Effector CD8-positive, alpha-beta T cell (primary cell): ENCODE data around the gene COQ8B.
A peak's percentile ranks its signal among the peaks of the same experiment; 100 is the strongest.

Experiments used
- DNase-seq: peaks from one replicate; lab custom pipeline; 2025; lab: John Stamatoyannopoulos, UW

The COQ8B gene

GRCh38 chr19:40717880-40718773, 1.4 kb upstream of the COQ8B start:
- DNase-seq, result no peak

- DNase-seq, result no peak
Observed at GRCh38 chr19:40717325-40717879, 716 bp upstream of the COQ8B start.

- DNase-seq, result peak; percentile 41
Observed at GRCh38 chr19:40716031-40716481, 630 bp downstream of the COQ8B start.

DNA sequence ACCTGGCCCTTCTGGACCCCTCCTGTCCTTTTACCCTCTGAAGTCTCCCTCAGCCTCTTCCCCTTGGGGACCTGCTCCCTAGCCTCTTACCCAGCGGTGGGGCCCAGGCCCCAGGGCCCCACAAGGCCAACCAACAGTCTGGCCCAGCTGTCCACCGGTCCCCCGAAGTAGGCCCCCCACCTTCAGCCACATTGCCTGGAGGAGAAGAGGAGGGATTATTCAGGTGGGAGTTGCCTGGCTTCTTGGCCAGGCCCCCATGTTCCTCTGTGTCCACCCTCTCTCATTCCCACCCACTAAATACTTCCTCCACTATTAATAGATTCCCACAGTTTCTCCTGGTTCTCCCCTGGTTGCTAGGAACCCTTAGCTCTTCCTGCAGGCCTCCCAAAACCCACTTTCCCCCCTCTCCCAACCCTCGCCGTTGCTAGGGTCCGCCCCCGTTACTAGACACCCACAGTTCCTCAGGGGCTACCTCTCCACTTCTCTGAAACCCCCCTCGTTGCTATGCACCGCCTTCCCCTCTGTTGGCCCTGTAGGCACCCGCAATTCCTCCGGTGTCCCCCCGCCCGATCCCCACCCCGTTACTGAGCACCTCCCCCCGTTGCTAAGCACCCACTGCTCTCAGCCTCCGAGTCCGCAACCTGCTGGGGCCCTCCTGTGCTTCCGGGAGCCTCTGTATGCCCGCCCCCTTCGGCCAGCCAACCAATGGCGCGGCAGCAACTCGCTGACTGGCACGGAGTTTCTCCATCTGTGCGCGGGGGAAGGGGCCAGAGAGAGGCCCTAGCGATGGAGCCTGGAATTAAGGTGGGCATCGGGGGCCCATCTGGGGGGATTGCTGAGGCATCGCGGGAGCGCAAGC, 2.0 kb downstream of the COQ8B start:
- DNase-seq, result peak; percentile 89

DNA sequence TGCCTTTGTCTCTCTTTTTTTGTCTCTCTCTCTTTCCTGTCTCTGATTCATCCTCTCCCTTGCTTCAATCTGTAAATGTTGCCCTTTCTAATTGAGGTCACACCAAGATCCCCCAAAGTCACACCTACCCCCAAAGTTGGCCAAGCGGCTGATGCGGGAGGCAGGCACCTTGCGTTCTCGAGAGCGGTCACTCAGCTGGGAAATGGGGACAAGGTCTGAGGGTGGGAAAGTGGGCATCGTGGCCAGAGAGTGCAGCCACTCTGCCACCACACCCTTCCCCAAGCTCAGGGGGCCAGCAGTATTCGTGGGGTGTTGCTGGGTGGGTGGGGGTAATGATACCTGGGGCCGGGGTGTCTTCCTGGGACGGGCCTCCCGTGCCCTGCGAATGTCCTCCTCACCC, 2.7 kb downstream of the COQ8B start:
- DNase-seq, result no peak

DNA sequence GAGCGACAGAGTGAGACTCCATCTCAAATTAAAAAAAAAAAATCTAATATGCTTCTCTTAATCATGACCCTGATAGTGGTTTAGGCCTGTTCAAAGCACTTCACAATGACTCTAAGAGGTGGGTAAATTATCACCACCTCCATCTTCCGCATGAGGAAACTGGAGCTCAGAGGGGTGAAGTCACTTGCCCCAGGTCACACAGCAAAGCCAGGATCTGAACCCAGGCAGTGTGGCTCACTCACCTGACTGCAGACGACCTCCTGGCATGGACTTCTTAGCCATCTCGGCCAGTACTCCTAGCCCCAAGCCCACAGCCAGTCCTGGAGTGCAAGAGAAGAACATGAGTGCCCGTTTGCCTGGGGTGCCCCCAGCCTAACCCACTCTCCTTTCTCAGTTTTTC, 6.9 kb downstream of the COQ8B start:
- no peak for DNase-seq

DNA sequence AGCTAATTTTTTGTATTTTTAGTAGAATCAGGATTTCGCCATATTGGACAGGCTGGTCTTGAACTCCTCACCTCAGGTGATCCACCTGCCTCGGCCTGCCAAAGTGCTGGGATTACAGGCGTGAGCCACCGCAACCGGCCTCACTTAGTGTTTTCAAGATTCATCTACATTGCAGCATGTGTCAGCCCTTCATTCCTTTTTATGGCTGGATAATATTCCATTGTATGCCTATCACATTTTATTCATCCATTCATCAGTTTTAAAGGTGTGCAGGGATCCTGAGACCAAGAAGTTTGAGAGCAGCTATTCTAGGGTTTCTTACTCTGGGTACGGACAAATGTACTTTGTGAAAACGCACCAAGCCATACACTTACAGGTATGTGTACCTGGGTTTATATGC, 9.1 kb downstream of the COQ8B start:
- DNase-seq, result no peak

GRCh38 chr19:40705950-40706619, 10.6 kb downstream of the COQ8B start:
- DNase-seq, result no peak

DNA sequence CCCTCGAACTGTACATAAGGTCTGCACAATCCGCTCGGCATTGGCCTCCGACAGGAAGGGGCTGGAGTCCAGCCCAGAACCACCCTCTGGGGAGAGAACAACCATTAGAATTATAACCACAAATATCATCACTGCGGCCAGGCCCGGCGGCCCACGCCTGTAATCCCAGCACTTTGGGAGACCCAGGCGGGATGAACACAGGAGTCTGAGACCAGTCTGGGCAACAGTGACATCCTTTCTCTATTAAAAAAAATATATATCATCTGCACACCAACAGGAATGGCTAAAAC, 11.4 kb downstream of the COQ8B start:
- DNase-seq, result no peak

GRCh38 chr19:40704491-40705361, 12.0 kb downstream of the COQ8B start:
- no peak for DNase-seq

- DNase-seq, result no peak
Observed at GRCh38 chr19:40703029-40703755, 13.5 kb downstream of the COQ8B start.

DNA sequence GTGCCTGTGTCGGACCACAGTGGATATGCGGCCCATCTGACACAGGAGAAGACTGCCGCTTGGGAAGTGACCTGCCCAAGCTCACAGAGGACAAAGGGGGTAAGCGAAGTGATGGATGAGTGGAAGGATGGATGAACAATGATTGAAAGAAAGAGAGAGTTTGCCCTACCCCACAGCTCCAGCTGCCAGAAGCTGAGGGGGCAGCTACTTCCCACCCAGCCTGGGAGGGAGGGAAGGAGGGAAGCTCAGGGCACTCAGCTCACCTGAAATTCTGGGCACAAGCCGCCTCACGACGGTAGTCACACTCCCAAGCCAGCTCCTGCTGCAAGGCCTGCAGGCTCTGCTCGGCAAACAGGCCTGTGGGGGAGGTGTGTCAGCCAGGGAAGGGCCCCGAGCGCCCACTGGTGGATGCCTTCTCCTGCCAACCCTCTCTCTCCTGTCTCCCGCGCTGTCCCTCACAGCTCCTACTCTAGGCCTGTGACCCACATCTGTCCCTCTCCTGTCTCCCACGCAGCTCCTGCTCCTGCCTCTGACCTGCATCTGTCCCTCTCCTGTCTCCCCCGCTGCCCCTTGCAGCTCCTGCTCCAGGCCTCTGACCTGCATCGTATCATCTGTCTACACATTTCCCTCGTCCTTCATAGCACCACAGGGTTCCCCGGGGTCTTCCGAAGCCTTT, 14.2 kb downstream of the COQ8B start:
- DNase-seq, result no peak

GRCh38 chr19:40701758-40702157, 14.9 kb downstream of the COQ8B start:
- DNase-seq, result no peak

GRCh38 chr19:40700083-40700482, 16.6 kb downstream of the COQ8B start:
- no peak for DNase-seq

GRCh38 chr19:40697007-40697406, 19.7 kb downstream of the COQ8B start:
- no peak for DNase-seq

DNA sequence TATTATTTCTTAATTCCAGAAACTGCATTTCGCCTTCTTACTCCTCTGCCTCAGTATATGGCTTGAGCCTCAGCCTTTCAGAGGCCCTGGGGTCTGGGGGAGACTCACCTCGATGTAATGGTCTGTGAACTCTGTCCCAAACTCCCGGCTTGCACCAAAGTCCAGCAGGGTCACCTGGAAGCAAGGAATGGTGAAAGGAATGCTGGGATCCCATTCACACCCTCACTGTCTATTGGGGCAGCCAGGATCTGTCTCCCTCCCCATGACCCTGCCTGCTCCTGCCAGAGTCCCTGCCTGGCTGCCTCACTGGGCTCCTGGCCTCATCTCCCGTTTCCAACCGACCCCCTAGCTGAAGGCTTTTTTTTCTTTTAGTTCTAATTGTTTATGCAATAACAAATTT, 20.8 kb downstream of the COQ8B start:
- DNase-seq, result no peak

- no peak for DNase-seq
Observed at GRCh38 chr19:40693896-40694295, 22.8 kb downstream of the COQ8B start.

DNA sequence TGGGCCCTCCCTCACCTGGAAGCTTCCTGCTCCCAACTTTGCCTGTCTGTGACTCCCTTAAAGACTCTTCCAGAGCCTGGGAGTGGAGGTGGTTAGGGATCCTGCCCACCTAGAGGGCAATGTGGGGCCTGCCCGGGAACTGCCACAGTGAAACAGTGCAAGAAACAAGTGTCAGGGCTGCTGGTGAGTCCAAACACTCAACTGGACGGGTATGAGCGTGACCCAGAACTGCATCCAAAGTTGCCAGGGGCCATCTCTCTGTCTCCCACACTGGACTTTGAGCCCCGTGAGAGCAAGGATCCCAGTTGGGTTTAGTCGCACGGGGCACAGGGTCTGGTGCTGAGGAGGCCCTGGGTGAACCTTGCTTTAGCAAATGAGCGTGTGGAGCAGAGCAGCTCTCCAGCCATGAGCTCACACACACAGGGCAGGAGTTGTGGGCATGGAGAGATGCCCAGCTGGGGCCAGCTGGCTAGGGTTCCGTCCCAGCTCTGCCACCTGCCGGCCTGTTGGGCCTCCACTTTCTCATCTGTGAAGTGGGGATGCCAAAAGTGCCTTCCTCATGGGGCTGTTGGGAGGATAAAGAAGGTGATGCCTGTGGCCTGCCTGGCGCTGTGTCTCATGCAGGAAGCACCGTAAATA, 23.4 kb downstream of the COQ8B start:
- no peak for DNase-seq

GRCh38 chr19:40692212-40692551, 24.5 kb downstream of the COQ8B start:
- no peak for DNase-seq
